ENCODE results near the gene RNF25.
"Not testable (repeated sequence)": the region's sequence is repeated elsewhere in the genome, so short reads cannot be mapped to it uniquely, and the experiment has no call there.

The RNF25 gene

GRCh38 chr2:218671654-218672566 lies at the start of gene RNF25, which contains the start of gene STK36:
RNF25 (minus strand) TSS chr2:218672002; CDS start chr2:218671970, 32 bp downstream.
STK36 (plus strand) TSS chr2:218672086; CDS start chr2:218672830, 744 bp downstream.
- peak; percentile 89 for DNase-seq

DNA sequence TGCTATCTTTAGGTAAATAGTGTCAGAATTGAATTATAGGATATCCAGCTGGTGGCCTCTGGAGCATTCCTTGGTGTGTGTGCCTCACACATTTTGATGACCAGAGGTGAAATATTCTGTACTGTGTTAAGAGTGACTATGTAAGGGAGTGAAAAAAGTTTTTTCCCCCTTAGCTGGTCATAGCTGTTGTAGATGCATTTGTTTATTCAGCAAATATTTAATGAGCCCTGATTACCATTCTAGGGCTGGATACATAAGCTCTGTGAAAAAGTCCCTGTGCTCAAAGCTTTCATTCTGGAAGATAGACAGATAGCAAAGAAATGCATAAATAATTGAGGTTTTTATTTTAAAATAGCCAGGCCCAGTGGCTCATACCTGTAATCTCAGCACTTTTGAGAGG lies 49.7 kb upstream of the RNF25 start:
- no peak for DNase-seq

GRCh38 chr2:218720048-218721041 lies 48.5 kb upstream of the RNF25 start:
- peak; percentile 3 for DNase-seq

GRCh38 chr2:218719457-218719856 lies 47.7 kb upstream of the RNF25 start:
- DNase-seq = no peak

GRCh38 chr2:218718058-218718457 lies 46.3 kb upstream of the RNF25 start:
- no peak for DNase-seq

- no peak for DNase-seq
Observed at GRCh38 chr2:218717262-218717661, 45.5 kb upstream of the RNF25 start.

GRCh38 chr2:218716070-218716469 lies 44.3 kb upstream of the RNF25 start:
- DNase-seq = no peak

GRCh38 chr2:218713922-218714321 lies 42.1 kb upstream of the RNF25 start:
- no peak for DNase-seq

- DNase-seq = no peak
Observed at GRCh38 chr2:218711550-218711929, 39.7 kb upstream of the RNF25 start.

- peak; percentile 98 for DNase-seq
Observed at GRCh38 chr2:218710687-218711549, 39.1 kb upstream of the RNF25 start, which contains the start of gene TTLL4. TTLL4 (plus strand) TSS chr2:218710835; CDS start chr2:218737677, 26,842 bp downstream.

GRCh38 chr2:218710334-218710686 lies 38.5 kb upstream of the RNF25 start:
- no peak for DNase-seq

DNA sequence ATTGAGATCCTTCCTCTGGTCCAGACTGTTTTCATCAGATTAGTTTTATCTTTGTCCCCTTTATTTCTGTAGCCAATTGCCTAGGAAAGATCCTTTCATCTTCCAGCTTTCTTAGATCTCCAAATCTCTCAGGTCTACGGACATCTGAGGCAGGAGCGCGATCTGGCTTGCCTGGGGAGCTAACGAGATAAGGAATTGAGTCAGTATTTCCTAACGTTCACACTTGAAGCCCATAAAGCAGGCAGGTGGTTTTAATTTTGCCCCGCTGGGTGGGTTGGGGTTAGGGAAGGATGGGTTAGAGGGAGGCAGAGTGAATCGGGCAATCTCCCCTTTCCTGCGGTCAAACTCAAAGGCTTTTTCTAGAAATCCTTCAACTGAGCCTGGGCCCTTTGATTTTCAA lies 38.1 kb upstream of the RNF25 start:
- DNase-seq = no peak

- no peak for DNase-seq
Observed at GRCh38 chr2:218708086-218708485, 36.3 kb upstream of the RNF25 start.

DNA sequence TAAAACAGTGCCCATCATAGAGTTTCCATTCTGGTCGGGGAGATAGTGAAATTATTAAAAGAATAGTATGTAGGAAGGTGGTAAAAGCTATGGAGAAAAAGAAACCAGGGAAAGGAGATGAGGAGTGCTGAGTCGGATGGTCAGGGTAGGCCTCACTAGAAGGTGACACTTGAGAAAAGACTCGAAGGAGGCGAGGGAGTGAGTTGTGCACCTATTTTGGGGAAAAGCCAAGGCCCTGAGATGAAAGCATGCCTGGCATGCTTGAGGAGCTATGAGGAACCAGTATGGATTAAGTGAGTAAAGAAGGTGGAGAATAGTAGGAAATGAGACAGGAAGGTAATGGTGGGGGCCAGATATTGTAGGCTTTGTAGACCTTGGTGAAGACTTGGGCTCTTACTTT lies 31.5 kb upstream of the RNF25 start:
- DNase-seq = peak; percentile 4

- DNase-seq = peak; percentile 20
Observed at GRCh38 chr2:218701806-218702205, 30.0 kb upstream of the RNF25 start.

DNA sequence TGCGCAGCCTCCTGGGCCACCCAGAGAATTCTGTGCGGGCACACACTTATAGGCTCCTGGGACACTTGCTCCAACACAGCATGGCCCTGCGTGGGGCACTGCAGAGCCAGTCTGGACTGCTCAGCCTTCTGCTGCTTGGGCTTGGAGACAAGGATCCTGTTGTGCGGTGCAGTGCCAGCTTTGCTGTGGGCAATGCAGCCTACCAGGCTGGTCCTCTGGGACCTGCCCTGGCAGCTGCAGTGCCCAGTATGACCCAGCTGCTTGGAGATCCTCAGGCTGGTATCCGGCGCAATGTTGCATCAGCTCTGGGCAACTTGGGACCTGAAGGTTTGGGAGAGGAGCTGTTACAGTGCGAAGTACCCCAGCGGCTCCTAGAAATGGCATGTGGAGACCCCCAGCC lies 27.1 kb upstream of the RNF25 start:
- DNase-seq = no peak

DNA sequence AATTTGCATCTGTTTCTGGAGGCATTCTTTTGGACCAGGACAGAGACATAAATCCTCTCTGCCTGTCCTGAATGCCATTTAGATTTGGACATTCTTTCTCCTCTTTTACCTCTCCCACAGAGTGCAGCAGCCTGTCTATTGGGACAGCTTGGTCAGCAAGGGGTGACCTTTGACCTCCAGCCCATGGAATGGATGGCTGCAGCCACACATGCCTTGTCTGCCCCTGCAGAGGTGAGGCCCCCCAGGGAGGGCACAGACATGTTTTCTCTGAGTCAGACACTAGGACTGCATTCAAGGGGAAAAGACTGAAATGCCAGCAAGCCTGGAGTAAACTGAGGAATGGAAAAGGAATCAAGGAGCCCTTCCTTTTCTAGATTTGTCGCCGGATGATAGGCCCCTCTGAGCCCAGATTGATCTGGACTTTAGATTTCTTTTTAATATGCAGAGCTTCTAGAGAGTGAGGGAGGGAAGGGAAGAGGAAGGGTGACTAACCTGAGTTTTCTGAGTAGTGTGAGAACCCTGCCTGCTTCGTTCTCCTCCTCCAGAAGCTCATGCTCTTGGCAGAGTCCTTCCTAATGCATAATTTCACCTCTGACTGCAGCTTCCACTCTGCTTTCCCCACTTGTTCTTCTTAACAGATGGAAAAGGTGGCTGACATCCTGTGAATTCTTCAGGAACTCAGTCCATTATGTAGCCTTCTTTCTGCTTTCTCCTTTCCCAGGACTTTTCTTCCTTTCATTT lies 22.8 kb upstream of the RNF25 start:
- DNase-seq = no peak

- DNase-seq = no peak
Observed at GRCh38 chr2:218691234-218691633, 19.4 kb upstream of the RNF25 start.

DNA sequence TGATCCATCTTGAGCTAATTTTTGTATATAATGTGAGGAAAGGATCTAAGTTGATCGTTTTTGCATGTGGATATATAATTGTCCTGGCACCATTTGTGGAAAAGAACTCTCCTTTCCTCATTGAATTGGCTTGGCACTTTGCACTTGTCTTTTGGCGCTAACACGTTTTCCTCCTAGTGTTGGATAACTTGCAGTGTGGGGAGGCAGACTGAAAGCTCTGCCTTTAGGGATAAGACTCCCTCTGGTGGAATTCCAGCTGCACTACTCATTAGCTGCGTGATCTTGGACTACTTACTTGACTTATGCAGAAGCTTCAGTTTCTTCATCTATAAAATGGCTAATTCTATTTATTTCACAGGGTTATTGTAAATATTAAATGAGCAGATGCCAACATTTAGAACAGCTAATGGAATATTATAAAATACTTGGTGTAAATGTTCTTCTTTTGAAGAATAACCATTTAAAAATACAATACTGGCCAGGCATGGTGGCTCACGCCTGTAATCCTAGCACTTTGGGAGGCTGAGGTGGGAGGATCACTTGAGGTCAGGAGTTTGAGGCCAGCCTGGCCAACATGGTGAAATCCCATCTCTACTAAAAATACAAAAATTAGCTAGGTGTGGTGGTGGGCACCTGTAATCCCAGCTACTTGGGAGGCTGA lies 15.7 kb upstream of the RNF25 start:
- DNase-seq = not testable (repeated sequence)

- DNase-seq = no peak
Observed at GRCh38 chr2:218680061-218680460, 8.3 kb upstream of the RNF25 start.

DNA sequence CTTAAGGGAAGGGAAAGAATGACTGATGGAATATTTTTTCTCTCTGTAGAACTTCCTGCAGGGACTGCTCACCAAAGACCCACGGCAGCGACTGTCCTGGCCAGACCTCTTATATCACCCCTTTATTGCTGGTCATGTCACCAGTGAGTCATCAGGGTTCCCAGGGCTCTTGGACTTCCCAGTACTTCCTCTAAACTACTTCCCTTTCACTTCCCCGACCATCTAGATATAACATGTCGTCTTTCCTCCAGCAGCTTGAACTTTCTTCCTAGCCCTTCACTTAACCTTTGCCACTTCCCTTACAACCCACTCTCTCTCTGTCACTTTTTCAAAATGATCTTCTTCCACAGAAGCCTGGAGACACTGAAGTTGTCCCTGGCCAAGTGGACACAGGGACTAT lies 7.3 kb upstream of the RNF25 start:
- no peak for DNase-seq
